OCI-LY7 (cell line): ENCODE data around the gene PIK3CG. TPM values are rescaled to one million over a fixed set of nuclear protein-coding genes. Genes with fewer than 3 reads are reported as not detected.
"Not testable (repeated sequence)": the region's sequence is repeated elsewhere in the genome, so short reads cannot be mapped to it uniquely, and the experiment has no call there.

Experiments used
- BruUV-seq: library from RNA; stranded (reverse); fragments of 400-500 nt; replicated peaks from 2 replicates; lab custom pipeline; 2021; lab: Mats Ljungman, UMichigan
- CTCF ChIA-PET: fragments of 300-600 bp; sonication (Branson Sonifier 250); formaldehyde crosslinking; loops from one replicate; lab custom pipeline; 2022; ENCODE audit warnings: antibody characterized with exemption; ENCODE audit not compliant: unreplicated experiment; lab: Charles Lee
- POLR2A ChIA-PET: fragments of 300-600 bp; sonication (Branson Sonifier 250); formaldehyde crosslinking; loops from one replicate; lab custom pipeline; 2022; ENCODE audit warnings: antibody characterized with exemption; lab: Charles Lee
- DNase-seq: peaks from one replicate; pipeline ENCODE4 v3.0.0-alpha.2; 2015; ENCODE audit warnings: low spot score
- H2AFZ ChIP-seq: fragments of 200-600 bp; sonication (generic), shearing (Covaris generic); 2 replicates; pipeline ENCODE4 v1.6.1; 2014; ENCODE audit warnings: mild to moderate bottlenecking, antibody characterized with exemption, low read length, moderate library complexity
- H3K27ac ChIP-seq: fragments of 200-600 bp; sonication (generic); 2 replicates; pipeline ENCODE4 v1.5.1; 2014; ENCODE audit warnings: mixed run types, low read depth, mild to moderate bottlenecking, moderate library complexity, low read length, inconsistent platforms; ENCODE audit not compliant: poor library complexity, severe bottlenecking
- H3K36me3 ChIP-seq: fragments of 200-600 bp; sonication (generic); 2 replicates; pipeline ENCODE4 v1.6.1; 2014; ENCODE audit warnings: mild to moderate bottlenecking, antibody characterized with exemption, low read length, moderate library complexity, mixed read lengths; ENCODE audit not compliant: insufficient read depth
- H3K4me1 ChIP-seq: fragments of 200-600 bp; sonication (generic); 2 replicates; pipeline ENCODE4 v1.5.1; 2014; ENCODE audit warnings: mild to moderate bottlenecking, low read length; ENCODE audit not compliant: insufficient read depth, poor library complexity, severe bottlenecking
- H3K4me2 ChIP-seq: fragments of 200-600 bp; sonication (generic); 2 replicates; pipeline ENCODE4 v1.6.1; 2014; ENCODE audit warnings: mild to moderate bottlenecking, low read length
- H3K4me3 ChIP-seq: fragments of 200-600 bp; sonication (generic); 2 replicates; pipeline ENCODE4 v1.5.1; 2014; ENCODE audit warnings: mild to moderate bottlenecking, low read depth, low read length; ENCODE audit not compliant: poor library complexity, severe bottlenecking
- H3K79me2 ChIP-seq: fragments of 200-600 bp; sonication (generic); 2 replicates; pipeline ENCODE4 v1.6.1; 2016; ENCODE audit warnings: low read depth, mild to moderate bottlenecking, low read length, moderate library complexity, mixed read lengths; ENCODE audit not compliant: insufficient read depth
- H3K9me2 ChIP-seq: fragments of 200-600 bp; sonication (generic); 2 replicates; pipeline ENCODE4 v1.6.1; 2016; ENCODE audit warnings: mild to moderate bottlenecking, low read length, mixed read lengths; ENCODE audit not compliant: insufficient read depth
- H3K9me3 ChIP-seq: fragments of 200-600 bp; sonication (generic); 2 replicates; pipeline ENCODE4 v1.6.1; 2014; ENCODE audit warnings: mild to moderate bottlenecking, mixed run types, low read length, mixed read lengths
- H4K20me1 ChIP-seq: fragments of 200-600 bp; sonication (generic); 2 replicates; pipeline ENCODE4 v1.6.1; 2014; ENCODE audit warnings: mild to moderate bottlenecking, antibody characterized with exemption, low read length, moderate library complexity, mixed read lengths; ENCODE audit not compliant: insufficient read depth
- EZH2phosphoT487 ChIP-seq: fragments of 200-600 bp; sonication (generic); IDR thresholded peaks from 2 replicates; pipeline ENCODE4 v1.6.1; 2018; ENCODE audit warnings: low read depth, borderline replicate concordance, mild to moderate bottlenecking, mixed run types, antibody characterized with exemption, low read length, moderate library complexity, mixed read lengths
- intact Hi-C: fragments of 100-400 bp; cut with micrococcal nuclease; formaldehyde crosslinking; loops from one replicate; pipeline ENCODE4 v1.10.0; 2022; ENCODE audit not compliant: unreplicated experiment
- total RNA-seq, 2 experiments: library from RNA; depleted of rRNA in 1 of 2; stranded (reverse); fragments of >200 nt in 1 of 2; shearing (Covaris generic) in 1 of 2; gene quantifications; 2 replicates each; pipeline ENCODE4 v1.2.3, GENCODE V29; 2014 to 2022
- TF ChIP-seq, protein P1 (sequence below): fragments of 200-600 bp; sonication (generic); conservative IDR thresholded peaks from 2 replicates; pipeline ENCODE4 v1.5.1; 2014; ENCODE audit warnings: mild to moderate bottlenecking, antibody characterized with exemption, low read length, moderate library complexity, mixed read lengths

The PIK3CG gene
- total RNA-seq, 2 experiments from 2014 or later, result 22.8 to 47.2 TPM

DNA sequence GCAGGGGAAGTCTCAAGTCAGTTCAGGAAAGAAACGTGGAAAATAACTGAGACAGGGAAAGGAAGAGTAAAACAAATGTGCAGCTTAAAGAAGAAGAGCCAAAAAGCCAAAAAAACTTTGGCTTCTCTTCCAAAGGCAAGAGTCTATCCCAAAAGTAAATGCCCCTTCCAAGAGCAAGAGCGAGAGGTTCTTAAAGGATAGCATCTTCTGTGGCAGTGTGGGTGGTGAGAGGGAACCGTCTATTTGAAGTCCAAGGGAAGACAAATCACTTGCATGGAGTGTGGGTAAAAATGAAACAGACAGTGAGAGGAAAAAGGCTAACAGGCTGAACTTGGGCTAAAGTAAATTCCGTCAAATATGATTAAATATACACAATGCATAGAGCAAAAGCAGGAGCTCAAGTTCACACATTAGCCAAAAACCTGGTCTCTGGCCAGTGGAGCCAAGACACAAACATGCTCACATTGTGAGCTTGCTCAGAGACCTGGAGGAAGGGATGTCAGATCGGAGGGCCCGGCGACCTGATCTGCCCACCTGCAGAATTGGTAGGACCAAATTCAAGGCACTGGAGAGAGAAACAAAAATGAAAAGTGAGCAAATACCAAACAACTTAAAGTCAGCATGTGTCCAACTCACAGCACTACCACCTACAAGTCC, 87.0 kb downstream of the PIK3CG start:
- intact Hi-C loops, result no loop called here
- ChIA-PET CTCF (interaction anchor here (1.0 kb wide), 1 partner anchor 195 kb away, joined by 3 read pairs; no protein-coding TSS in a partner anchor), POLR2A (interaction anchor here (1.3 kb wide), 1 partner anchor 214 kb away, joined by 4 read pairs; no protein-coding TSS in a partner anchor)
- peaks cover 5% of the 10 kb centered on the region; the same call in 1 of the 2 replicates for H3K9me3 ChIP-seq
- no peak for DNase-seq
- H4K20me1 ChIP-seq, result no peaks in the 10 kb centered on the region
- H3K79me2 ChIP-seq, result no peaks in the 10 kb centered on the region
- H3K27ac ChIP-seq, result no peak overlapping the region
- no TSS peak for BruUV-seq
- no peak overlapping the region for H3K4me2 ChIP-seq
- H2AFZ ChIP-seq, result peak overlapping the region; percentile 5; the same call in 1 of the 2 replicates
- TF ChIP-seq, protein P1, sequence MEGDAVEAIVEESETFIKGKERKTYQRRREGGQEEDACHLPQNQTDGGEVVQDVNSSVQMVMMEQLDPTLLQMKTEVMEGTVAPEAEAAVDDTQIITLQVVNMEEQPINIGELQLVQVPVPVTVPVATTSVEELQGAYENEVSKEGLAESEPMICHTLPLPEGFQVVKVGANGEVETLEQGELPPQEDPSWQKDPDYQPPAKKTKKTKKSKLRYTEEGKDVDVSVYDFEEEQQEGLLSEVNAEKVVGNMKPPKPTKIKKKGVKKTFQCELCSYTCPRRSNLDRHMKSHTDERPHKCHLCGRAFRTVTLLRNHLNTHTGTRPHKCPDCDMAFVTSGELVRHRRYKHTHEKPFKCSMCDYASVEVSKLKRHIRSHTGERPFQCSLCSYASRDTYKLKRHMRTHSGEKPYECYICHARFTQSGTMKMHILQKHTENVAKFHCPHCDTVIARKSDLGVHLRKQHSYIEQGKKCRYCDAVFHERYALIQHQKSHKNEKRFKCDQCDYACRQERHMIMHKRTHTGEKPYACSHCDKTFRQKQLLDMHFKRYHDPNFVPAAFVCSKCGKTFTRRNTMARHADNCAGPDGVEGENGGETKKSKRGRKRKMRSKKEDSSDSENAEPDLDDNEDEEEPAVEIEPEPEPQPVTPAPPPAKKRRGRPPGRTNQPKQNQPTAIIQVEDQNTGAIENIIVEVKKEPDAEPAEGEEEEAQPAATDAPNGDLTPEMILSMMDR, result no peak
- no peak for TF ChIP-seq EZH2phosphoT487
- peaks cover 27% of the 10 kb centered on the region for H3K4me1 ChIP-seq
- H3K36me3 ChIP-seq, result no peaks in the 10 kb centered on the region
- no peaks in the 10 kb centered on the region for H3K9me2 ChIP-seq
- H3K4me3 ChIP-seq, result no peak overlapping the region

DNA sequence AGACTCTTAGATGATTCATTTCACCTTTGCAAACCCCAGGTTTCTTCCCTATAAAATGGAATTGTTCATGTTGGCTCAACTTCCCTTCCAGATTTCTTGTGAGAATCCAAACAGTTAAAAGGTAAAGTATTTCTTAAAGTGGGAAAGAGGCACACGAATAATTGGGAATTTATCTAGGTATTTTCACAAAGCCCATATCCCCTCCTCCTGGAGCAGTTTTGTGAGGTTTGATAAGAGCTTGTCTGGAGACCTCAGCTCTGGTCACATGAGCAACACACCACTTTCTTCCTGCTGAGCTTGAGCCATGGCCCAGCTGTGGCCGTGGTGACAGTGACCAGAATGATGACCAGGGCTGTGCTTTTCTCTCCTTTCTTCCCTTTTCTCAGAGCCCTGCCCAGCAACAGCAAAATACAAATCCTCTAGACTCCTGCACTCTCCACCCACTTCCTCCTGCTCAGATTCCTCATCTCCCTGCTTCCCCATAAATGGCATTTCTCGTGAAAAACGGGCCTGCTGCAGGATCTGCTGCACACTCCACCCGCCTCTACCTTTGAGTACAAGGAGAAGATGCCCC, 87.7 kb downstream of the PIK3CG start:
- Histone ChIP-seq H3K9me3 (peaks cover 5% of the 10 kb centered on the region; the same call in 1 of the 2 replicates), H3K9me2 (no peaks in the 10 kb centered on the region), H3K79me2 (no peaks in the 10 kb centered on the region), H4K20me1 (no peaks in the 10 kb centered on the region), H3K4me1 (peaks cover 24% of the 10 kb centered on the region), H2AFZ (0 out of 2 replicates have a peak overlapping the region, but pooled peaks have one; percentile 3), H3K4me3 (no peak overlapping the region), H3K27ac (no peak overlapping the region), H3K36me3 (no peaks in the 10 kb centered on the region), H3K4me2 (no peak overlapping the region)
- TF ChIP-seq, protein P1, result no peak
- TF ChIP-seq EZH2phosphoT487, result no peak
- intact Hi-C loops, result no loop called here
- ChIA-PET CTCF (interaction anchor here (1.0 kb wide), 1 partner anchor 194 kb away, joined by 3 read pairs; no protein-coding TSS in a partner anchor), POLR2A (interaction anchor here (0.8 to 1.3 kb wide), 2 partner anchors 9 to 214 kb away, joined by 4 read pairs; no protein-coding TSS in a partner anchor)
- no TSS peak for BruUV-seq
- no peak for DNase-seq

DNA sequence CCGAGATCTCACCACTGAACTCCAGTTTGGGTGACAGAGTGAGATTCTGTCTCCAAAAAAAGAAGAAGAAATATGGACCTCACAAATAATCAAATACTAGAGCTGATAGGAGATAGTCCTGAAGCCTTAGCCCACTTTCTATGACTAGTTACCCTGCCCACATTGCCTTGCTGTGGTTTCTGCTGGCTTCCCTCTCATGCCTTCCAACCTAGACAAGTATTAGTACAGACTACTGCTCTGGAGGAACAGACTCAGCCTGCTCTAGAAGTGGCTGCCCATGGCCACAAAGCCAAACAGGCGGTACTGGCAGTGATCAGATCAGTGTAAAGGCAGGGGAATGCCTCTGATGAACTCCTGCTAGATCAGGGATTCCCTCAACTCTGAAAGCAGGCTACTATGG, 89.8 kb downstream of the PIK3CG start:
- no TSS peak for BruUV-seq

DNA sequence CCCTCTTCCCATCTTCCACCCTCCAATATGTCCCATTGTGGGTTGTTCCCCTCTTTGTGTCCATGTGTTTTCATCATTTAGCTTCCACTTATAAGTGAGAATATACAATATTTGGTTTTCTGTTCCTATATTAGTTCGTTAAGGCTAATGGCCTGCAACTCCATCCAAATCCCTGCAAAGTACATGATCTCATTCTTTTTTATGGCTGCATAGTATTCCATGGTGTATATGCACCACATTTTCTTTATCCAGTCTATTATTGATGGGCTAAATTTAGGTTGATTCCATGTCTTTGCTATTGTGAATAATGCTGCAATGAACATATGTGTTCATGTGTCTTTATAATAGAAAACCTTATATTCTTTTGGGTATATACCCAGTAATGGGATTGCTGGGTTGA, 90.8 kb downstream of the PIK3CG start:
- POLR2A ChIA-PET, result interaction anchor here (1.2 kb wide), 1 partner anchor 18 kb away, joined by 4 read pairs; no protein-coding TSS in a partner anchor
- H3K79me2 ChIP-seq, intact Hi-C loops, H4K20me1 ChIP-seq, H3K9me3 ChIP-seq, H3K4me2 ChIP-seq, H3K9me2 ChIP-seq, DNase-seq, BruUV-seq, H3K27ac ChIP-seq, H3K36me3 ChIP-seq, CTCF ChIA-PET, H2AFZ ChIP-seq, H3K4me3 ChIP-seq: not testable (repeated sequence)
- H3K4me1 ChIP-seq, result peaks cover 35% of the 10 kb centered on the region

More for the DNA sequence above, 89.8 kb downstream of the PIK3CG start:
- ChIA-PET CTCF (no interaction called here), POLR2A (interaction anchor here (0.6 to 1.2 kb wide), 2 partner anchors 19 to 639 kb away, joined by 3 to 4 read pairs; no protein-coding TSS in a partner anchor)
- no peaks in the 10 kb centered on the region for H3K36me3 ChIP-seq
- H3K9me2 ChIP-seq, result no peaks in the 10 kb centered on the region
- no peaks in the 10 kb centered on the region for H4K20me1 ChIP-seq
- H3K4me1 ChIP-seq, result peaks cover 25% of the 10 kb centered on the region
- H2AFZ ChIP-seq, result no peak overlapping the region
- TF ChIP-seq, protein P1, result no peak
- no peak for TF ChIP-seq EZH2phosphoT487
- H3K79me2 ChIP-seq, result no peaks in the 10 kb centered on the region
- no peak overlapping the region for H3K4me3 ChIP-seq
- H3K4me2 ChIP-seq, result no peak overlapping the region
- no peaks in the 10 kb centered on the region for H3K9me3 ChIP-seq
- H3K27ac ChIP-seq, result no peak overlapping the region
- intact Hi-C loops, result no loop called here
- DNase-seq, result no peak
